Body of pancreas (tissue), 4 donors: ENCODE data around the gene PNPLA3.
A peak's percentile ranks its signal among the peaks of the same experiment; 100 is the strongest.
"Not testable (repeated sequence)": the region's sequence is repeated elsewhere in the genome, so short reads cannot be mapped to it uniquely, and the experiment has no call there.

Experiments used
- POLR2A ChIP-seq, 3 donors: fragments of 450-650 bp; IDR thresholded peaks; one replicate each; pipeline ENCODE4 v1.6.1; 2016; ENCODE audit warnings: antibody characterized with exemption in 3 of 3, mild to moderate bottlenecking in 2 of 3
- TF ChIP-seq, protein P1 (sequence below), 7 experiments: fragments of 450-650 bp in 4 of 7; fragments of 200-600 bp in 3 of 7; sonication (generic) in 3 of 7; IDR thresholded peaks; one replicate each; pipeline ENCODE4 v1.5.1; 2016 to 2019; ENCODE audit warnings: antibody characterized with exemption in 7 of 7

DNA sequence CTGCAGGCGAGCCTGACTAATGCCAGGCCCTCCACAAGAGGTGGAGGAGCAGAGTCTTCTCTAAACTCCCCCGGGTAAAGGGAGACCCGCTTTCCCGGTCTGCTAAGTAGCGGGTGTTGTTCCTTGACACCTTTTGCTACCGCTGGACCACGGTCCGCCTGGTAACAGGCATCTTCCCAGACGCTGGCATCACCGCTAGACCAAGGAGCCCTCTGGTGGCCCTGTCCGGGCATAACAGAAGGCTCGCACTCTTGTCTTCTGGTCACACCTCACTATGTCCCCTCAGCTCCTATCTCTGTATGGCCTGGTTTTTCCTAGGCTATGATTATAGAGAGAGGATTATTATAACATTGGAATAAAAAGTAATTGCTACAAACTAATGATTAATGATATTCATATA lies 19.2 kb upstream of the PNPLA3 start:
- TF ChIP-seq, protein P1, sequence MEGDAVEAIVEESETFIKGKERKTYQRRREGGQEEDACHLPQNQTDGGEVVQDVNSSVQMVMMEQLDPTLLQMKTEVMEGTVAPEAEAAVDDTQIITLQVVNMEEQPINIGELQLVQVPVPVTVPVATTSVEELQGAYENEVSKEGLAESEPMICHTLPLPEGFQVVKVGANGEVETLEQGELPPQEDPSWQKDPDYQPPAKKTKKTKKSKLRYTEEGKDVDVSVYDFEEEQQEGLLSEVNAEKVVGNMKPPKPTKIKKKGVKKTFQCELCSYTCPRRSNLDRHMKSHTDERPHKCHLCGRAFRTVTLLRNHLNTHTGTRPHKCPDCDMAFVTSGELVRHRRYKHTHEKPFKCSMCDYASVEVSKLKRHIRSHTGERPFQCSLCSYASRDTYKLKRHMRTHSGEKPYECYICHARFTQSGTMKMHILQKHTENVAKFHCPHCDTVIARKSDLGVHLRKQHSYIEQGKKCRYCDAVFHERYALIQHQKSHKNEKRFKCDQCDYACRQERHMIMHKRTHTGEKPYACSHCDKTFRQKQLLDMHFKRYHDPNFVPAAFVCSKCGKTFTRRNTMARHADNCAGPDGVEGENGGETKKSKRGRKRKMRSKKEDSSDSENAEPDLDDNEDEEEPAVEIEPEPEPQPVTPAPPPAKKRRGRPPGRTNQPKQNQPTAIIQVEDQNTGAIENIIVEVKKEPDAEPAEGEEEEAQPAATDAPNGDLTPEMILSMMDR (IDR thresholded peaks at IDR 0.05): peak in 3 of 7 experiments; percentile 3 to 23 (median 10)
- not testable (repeated sequence) for TF ChIP-seq POLR2A (IDR thresholded peaks at IDR 0.05)
